ENCODE data around the gene PPP1CB. TPM values are rescaled to one million over a fixed set of nuclear protein-coding genes. Genes with fewer than 3 reads are reported as not detected.

PPP1CB gene
- total RNA-seq, 1 donor from 2014 or later, result 203 TPM

DNA sequence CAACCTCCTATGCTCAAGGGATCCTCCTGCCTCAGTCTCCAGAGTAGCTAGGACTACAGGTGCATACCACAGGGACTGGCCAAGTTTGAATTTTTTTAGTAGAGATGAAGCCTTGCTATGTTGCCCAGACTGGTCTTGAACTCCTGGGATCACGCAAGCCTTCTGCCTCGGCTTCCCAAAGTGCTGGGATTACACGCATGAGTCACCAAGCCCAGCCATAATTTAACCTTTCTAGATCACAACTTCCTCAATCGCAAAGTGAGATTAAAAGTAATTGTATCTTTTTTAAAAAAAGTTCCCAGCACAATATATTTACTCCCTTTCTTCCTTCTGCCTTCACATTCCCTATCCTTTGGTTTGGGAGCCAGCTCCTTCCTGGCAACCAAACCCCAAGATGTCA lies 5.8 kb upstream of the PPP1CB start:
- DNase-seq (ENCODE audit: low read depth), result no peak
- Histone ChIP-seq H3K27me3 (ENCODE audit: control insufficient read depth, insufficient read depth, low read length) (no peaks in the 10 kb centered on the region), H3K4me3 (ENCODE audit: low read depth, low read length) (no peak overlapping the region), H3K36me3 (ENCODE audit: control insufficient read depth, insufficient read depth, low read length) (no peaks in the 10 kb centered on the region)
- TF ChIP-seq, protein P1, sequence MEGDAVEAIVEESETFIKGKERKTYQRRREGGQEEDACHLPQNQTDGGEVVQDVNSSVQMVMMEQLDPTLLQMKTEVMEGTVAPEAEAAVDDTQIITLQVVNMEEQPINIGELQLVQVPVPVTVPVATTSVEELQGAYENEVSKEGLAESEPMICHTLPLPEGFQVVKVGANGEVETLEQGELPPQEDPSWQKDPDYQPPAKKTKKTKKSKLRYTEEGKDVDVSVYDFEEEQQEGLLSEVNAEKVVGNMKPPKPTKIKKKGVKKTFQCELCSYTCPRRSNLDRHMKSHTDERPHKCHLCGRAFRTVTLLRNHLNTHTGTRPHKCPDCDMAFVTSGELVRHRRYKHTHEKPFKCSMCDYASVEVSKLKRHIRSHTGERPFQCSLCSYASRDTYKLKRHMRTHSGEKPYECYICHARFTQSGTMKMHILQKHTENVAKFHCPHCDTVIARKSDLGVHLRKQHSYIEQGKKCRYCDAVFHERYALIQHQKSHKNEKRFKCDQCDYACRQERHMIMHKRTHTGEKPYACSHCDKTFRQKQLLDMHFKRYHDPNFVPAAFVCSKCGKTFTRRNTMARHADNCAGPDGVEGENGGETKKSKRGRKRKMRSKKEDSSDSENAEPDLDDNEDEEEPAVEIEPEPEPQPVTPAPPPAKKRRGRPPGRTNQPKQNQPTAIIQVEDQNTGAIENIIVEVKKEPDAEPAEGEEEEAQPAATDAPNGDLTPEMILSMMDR (IDR thresholded peaks at IDR 0.05; ENCODE audit: insufficient read depth, low read length, poor library complexity, severe bottlenecking), result no peak

DNA sequence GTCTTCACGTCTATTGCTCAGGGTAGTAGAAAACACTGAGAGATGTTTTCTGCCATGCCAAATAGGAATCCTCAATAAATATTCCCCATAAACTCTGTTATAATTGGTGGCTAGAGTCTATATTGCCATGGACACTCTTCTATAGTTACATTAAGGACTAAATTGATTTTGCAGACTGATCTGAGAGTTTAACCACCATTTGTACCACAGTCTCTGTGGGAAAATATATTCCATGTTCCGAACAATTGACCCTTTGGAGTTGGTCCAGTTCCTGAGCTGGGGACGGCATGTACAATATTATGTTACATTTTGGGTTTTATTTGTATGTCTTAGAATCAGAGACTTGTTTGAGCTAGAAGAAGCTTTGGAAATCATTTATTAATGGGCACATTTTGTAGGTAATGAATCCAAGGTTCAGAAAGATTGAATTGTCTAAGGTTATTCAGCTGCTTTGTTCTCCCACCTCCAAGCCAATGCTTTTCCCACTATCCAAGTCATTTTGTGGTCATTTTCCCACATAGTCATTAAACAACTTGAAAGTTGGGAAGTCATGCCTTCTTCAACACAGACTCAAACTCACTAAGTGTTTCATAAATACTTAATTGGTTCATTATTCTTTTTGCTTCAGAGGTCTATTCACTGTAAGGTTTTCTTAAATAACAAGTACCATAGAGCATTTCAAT lies 5.1 kb upstream of the PPP1CB start:
- no peak overlapping the region for H3K4me3 ChIP-seq (ENCODE audit: low read depth, low read length)
- no peak for DNase-seq (ENCODE audit: low read depth)
- TF ChIP-seq, protein P1 (IDR thresholded peaks at IDR 0.05; ENCODE audit: insufficient read depth, low read length, poor library complexity, severe bottlenecking), result no peak
- no peaks in the 10 kb centered on the region for H3K36me3 ChIP-seq (ENCODE audit: control insufficient read depth, insufficient read depth, low read length)
- no peaks in the 10 kb centered on the region for H3K27me3 ChIP-seq (ENCODE audit: control insufficient read depth, insufficient read depth, low read length)

- Histone ChIP-seq H3K27me3 (ENCODE audit: control insufficient read depth, insufficient read depth, low read length) (no peaks in the 10 kb centered on the region), H3K36me3 (ENCODE audit: control insufficient read depth, insufficient read depth, low read length) (no peaks in the 10 kb centered on the region), H3K4me3 (ENCODE audit: low read depth, low read length) (no peak overlapping the region)
- TF ChIP-seq, protein P1 (IDR thresholded peaks at IDR 0.05; ENCODE audit: insufficient read depth, low read length, poor library complexity, severe bottlenecking), result no peak
- DNase-seq (ENCODE audit: low read depth), result no peak
Measured at GRCh38 chr2:28747714-28748113, 3.9 kb upstream of the PPP1CB start.

DNA sequence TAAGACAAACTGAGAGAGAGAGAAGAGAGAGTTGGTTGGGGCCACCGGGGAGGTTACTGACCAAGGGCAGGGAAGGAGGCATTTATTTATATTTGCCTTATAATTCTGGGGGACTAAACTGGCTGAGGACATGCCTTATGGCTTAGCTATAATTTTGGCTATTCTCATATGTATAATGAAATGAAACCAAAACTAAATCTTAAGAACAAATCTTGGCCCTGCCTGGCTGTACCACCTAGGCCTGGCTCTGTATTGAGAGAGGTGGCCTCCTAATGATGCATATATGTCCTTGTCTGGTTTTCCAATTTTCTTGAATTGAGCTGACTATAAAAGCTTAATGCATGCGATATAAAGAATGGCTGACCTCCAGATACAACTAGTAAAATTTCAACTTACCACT lies 3.5 kb upstream of the PPP1CB start:
- no peaks in the 10 kb centered on the region for H3K27me3 ChIP-seq (ENCODE audit: control insufficient read depth, insufficient read depth, low read length)
- H3K4me3 ChIP-seq (ENCODE audit: low read depth, low read length), result no peak overlapping the region

DNA sequence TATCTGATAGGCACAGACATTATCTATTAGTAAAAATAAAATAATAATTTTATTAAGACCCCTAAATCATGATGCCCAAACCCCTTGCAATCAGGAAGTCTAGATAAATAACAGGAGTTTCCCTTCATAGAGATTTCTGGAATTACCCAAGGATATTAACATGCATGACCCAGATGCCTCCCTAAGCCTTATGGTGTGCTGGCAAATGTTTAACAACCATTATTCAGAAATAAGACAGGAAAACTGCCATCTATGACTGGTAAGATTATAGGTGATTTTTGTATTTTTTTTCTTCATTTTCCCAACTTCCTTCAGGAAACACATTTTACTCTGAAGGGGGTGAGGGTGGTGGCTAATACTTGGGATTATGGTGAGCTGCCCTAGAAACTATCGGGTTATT lies 2.7 kb upstream of the PPP1CB start:
- Histone ChIP-seq H3K27me3 (ENCODE audit: control insufficient read depth, insufficient read depth, low read length) (no peaks in the 10 kb centered on the region), H3K4me3 (ENCODE audit: low read depth, low read length) (no peak overlapping the region), H3K36me3 (ENCODE audit: control insufficient read depth, insufficient read depth, low read length) (no peaks in the 10 kb centered on the region)
- TF ChIP-seq, protein P1 (IDR thresholded peaks at IDR 0.05; ENCODE audit: insufficient read depth, low read length, poor library complexity, severe bottlenecking), result no peak
- no peak for DNase-seq (ENCODE audit: low read depth)

More for the DNA sequence above, 3.5 kb upstream of the PPP1CB start:
- TF ChIP-seq, protein P1 (IDR thresholded peaks at IDR 0.05; ENCODE audit: insufficient read depth, low read length, poor library complexity, severe bottlenecking), result no peak
- no peaks in the 10 kb centered on the region for H3K36me3 ChIP-seq (ENCODE audit: control insufficient read depth, insufficient read depth, low read length)
- DNase-seq (ENCODE audit: low read depth), result no peak

DNA sequence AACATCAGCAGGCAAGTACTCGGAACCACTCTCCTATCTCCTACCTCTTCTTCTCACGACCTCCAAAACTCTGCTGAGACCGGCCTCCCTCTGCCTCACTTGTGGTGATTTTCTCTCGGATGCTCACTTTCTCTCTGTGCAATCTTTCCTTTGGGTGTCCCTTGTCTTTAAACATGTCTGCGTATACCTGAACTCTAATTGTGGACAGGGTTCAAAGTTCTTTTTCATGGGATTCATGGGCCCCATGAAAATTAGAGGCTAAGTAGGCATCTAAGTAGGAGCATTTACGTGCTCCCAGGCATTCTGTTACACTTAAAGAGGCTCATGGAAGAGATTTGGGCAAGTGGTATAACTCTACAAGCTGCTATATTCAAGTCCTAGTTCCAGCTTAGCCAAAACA lies 2.1 kb upstream of the PPP1CB start:
- DNase-seq (ENCODE audit: low read depth), result no peak
- Histone ChIP-seq H3K4me3 (ENCODE audit: low read depth, low read length) (no peak overlapping the region), H3K27me3 (ENCODE audit: control insufficient read depth, insufficient read depth, low read length) (no peaks in the 10 kb centered on the region), H3K36me3 (ENCODE audit: control insufficient read depth, insufficient read depth, low read length) (no peaks in the 10 kb centered on the region)
- TF ChIP-seq, protein P1 (IDR thresholded peaks at IDR 0.05; ENCODE audit: insufficient read depth, low read length, poor library complexity, severe bottlenecking), result no peak

Data from kidney epithelial cell (primary cell).